K562 (cell line): Measurements from ENCODE around the gene RNF103. TPM values are rescaled to one million over a fixed set of nuclear protein-coding genes. Genes with fewer than 3 reads are reported as not detected.

Experiments used
- ASH1L ChIP-seq: fragments of 450-650 bp; IDR thresholded peaks from 2 replicates; pipeline ENCODE4 v1.6.1; 2018; ENCODE audit warnings: borderline replicate concordance, mild to moderate bottlenecking, low read depth; ENCODE audit not compliant: partially characterized antibody
- BACH1 ChIP-seq: fragments of 200-800 bp; sonication (Bioruptor generic); IDR thresholded peaks from 2 replicates; pipeline ENCODE4 v1.6.1; 2016; ENCODE audit warnings: missing genetic modification characterization, missing compliant biosample characterization
- C11orf30 ChIP-seq: fragments of 450-650 bp; IDR thresholded peaks from 2 replicates; pipeline ENCODE4 v1.6.1; 2016; ENCODE audit warnings: low read depth, mild to moderate bottlenecking
- CBX3 ChIP-seq, 2 experiments: IDR thresholded peaks; 1 replicate in 1 of 2; 2 replicates in 1 of 2; pipeline ENCODE4 v1.6.1; 2012; ENCODE audit warnings: inconsistent platforms in 2 of 2, low read length in 2 of 2, borderline replicate concordance in 1 of 2, control low read depth in 1 of 2
- CBX5 ChIP-seq: IDR thresholded peaks from 2 replicates; pipeline ENCODE4 v1.6.1; 2014; ENCODE audit warnings: low read depth, borderline replicate concordance
- DPF2 ChIP-seq: fragments of 450-650 bp; IDR thresholded peaks from 2 replicates; pipeline ENCODE4 v1.6.1; 2016
- EWSR1 ChIP-seq: fragments of 450-650 bp; IDR thresholded peaks from 2 replicates; pipeline ENCODE4 v1.6.1; 2018; ENCODE audit warnings: borderline replicate concordance, mild to moderate bottlenecking, low read depth, moderate library complexity; ENCODE audit not compliant: partially characterized antibody
- GABPB1 ChIP-seq: sonication (generic); formaldehyde crosslinking; IDR thresholded peaks from 2 replicates; pipeline ENCODE4 v1.8.0; 2022; ENCODE audit warnings: mild to moderate bottlenecking, missing genetic modification reagents
- MAFF ChIP-seq: IDR thresholded peaks from 2 replicates; pipeline ENCODE4 v1.6.1; 2012; ENCODE audit warnings: low read length, improper control_type of control experiment
- MAFK ChIP-seq: IDR thresholded peaks from 2 replicates; pipeline ENCODE4 v1.6.1; 2011; ENCODE audit warnings: low read length, improper control_type of control experiment
- NFE2 ChIP-seq: IDR thresholded peaks from 2 replicates; pipeline ENCODE4 v1.6.1; 2014; ENCODE audit warnings: antibody characterized with exemption, low read depth
- PML ChIP-seq: IDR thresholded peaks from 2 replicates; pipeline ENCODE4 v1.6.1; 2012; ENCODE audit warnings: low read length, inconsistent platforms
- SIN3A ChIP-seq, 2 experiments: fragments of 150-350 bp in 1 of 2; IDR thresholded peaks; 2 replicates each; pipeline ENCODE4 v1.6.1; 2011 to 2016; ENCODE audit warnings: borderline replicate concordance in 2 of 2, low read depth in 2 of 2, low read length in 2 of 2, mild to moderate bottlenecking in 2 of 2, moderate library complexity in 2 of 2; ENCODE audit not compliant: control insufficient read depth in 1 of 2
- SOX6 ChIP-seq: fragments of 450-650 bp; IDR thresholded peaks from 2 replicates; pipeline ENCODE4 v1.6.1; 2014; ENCODE audit warnings: mild to moderate bottlenecking
- STAT5A ChIP-seq: IDR thresholded peaks from 2 replicates; pipeline ENCODE4 v1.6.1; 2012; ENCODE audit warnings: low read length, inconsistent platforms, borderline replicate concordance
- TAF7 ChIP-seq: fragments of 450-650 bp; IDR thresholded peaks from 2 replicates; pipeline ENCODE4 v1.6.1; 2016; ENCODE audit warnings: missing genetic modification characterization, missing compliant biosample characterization
- TRIM28 ChIP-seq: fragments of 450-650 bp; IDR thresholded peaks from 2 replicates; pipeline ENCODE4 v1.6.1; 2017
- ZEB2 ChIP-seq: fragments of 450-650 bp; IDR thresholded peaks from 2 replicates; pipeline ENCODE4 v1.6.1; 2016
- ZNF224 ChIP-seq: sonication (generic); formaldehyde crosslinking; IDR thresholded peaks from 2 replicates; pipeline ENCODE4 v1.8.0; 2022; ENCODE audit warnings: mild to moderate bottlenecking, missing genetic modification reagents
- polyA plus RNA-seq, 8 experiments: library from polyadenylated mRNA; depleted of rRNA in 4 of 8; stranded (reverse) in 5 of 8; unstranded in 3 of 8; fragments of >200 nt; fragmentation: Nextera tagmentation in 2 of 8; fragmentation: Illumina TruSeq in 1 of 8; extraction: Ambion mirVana in 2 of 8; extraction: Trizol in 1 of 8; gene quantifications; 2 replicates each; pipeline versions ENCODE4 v1.2.1 to v1.2.3, GENCODE V29; 2011 to 2014; ENCODE audit warnings: inconsistent platforms in 1 of 8, missing spikeins in 1 of 8
- total RNA-seq, 7 experiments: library from RNA; depleted of rRNA in 6 of 7; stranded (reverse); fragments of >200 nt in 6 of 7; fragmentation: Illumina TruSeq in 2 of 7; extraction: Trizol in 2 of 7; gene quantifications; 2 replicates each; pipeline versions ENCODE4 v1.2.1 to v1.2.3, GENCODE V29; 2011 to 2021; ENCODE audit warnings: low replicate concordance in 1 of 7
- TF ChIP-seq, protein P1 (sequence below), 2 experiments: fragments of 450-650 bp in 1 of 2; sonication (generic) in 1 of 2; formaldehyde crosslinking in 1 of 2; IDR thresholded peaks in 1 of 2; conservative IDR thresholded peaks in 1 of 2; 2 replicates each; pipeline versions ENCODE4 v1.6.1 to v1.8.1; 2016 to 2023; ENCODE audit warnings: mild to moderate bottlenecking in 2 of 2, moderate library complexity in 2 of 2, inconsistent platforms in 1 of 2, missing genetic modification reagents in 1 of 2
- TF ChIP-seq, protein P2 (sequence below): fragments of 250-450 bp; sonication (Bioruptor Pico); IDR thresholded peaks from 2 replicates; pipeline ENCODE4 v1.8.0; 2022; ENCODE audit warnings: moderate library complexity, mild to moderate bottlenecking, inconsistent platforms

RNF103 gene
- total and polyA plus RNA-seq, 9 of the 15 experiments (the other 6 are each of a cell fraction or from before 2014, with no cell fraction given), result 1.2 to 6.8 (median 4.6) TPM

DNA sequence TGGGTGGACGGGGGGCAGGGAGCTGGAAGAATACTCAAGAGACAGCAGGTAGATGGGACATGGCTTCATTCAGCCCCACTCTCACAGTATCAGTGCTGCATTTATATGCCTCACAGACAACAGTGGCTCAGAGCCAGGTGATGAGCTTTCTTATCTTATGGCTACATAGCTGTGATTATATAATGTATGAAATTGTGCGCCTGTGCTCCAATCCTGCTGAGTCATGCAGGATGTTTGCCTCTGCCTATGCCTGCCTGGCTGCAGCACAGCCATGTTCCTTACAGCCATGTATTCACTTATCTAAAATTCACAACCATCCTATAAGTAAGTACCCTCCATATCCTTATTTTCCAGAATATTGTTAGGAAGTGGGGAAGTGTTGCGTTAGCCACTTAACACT lies 37.7 kb upstream of the RNF103 start (continued):
- TF ChIP-seq, protein P1, sequence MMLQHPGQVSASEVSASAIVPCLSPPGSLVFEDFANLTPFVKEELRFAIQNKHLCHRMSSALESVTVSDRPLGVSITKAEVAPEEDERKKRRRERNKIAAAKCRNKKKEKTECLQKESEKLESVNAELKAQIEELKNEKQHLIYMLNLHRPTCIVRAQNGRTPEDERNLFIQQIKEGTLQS (IDR thresholded peaks at IDR 0.05), result peak; percentile 20; the same call in 1 of the 2 replicates
- TF ChIP-seq, protein P1 (CRISPR knock-in tag; conservative IDR thresholded peaks at IDR 0.05), result no peak
- TF ChIP-seq BACH1, result peak; percentile 77
- TF ChIP-seq ZEB2, result peak; percentile 25; the same call in 1 of the 2 replicates
- peak; percentile 72; the same call in 1 of the 2 replicates for TF ChIP-seq MAFK
- peak in 1 of 2 experiments; percentile 90; a peak in 2 of 3 replicates for TF ChIP-seq CBX3 (IDR thresholded peaks at IDR 0.05; ENCODE audit: borderline replicate concordance in 1 of 2, low read length in 2 of 2)
- TF ChIP-seq DPF2, result peak; percentile 15; the same call in 1 of the 2 replicates
- TF ChIP-seq TAF7 (tag), result no peak
- 0 out of 2 replicates have a peak, but pooled peaks have one; percentile 62 for TF ChIP-seq TRIM28
- no peak for TF ChIP-seq ASH1L
- no peak for TF ChIP-seq EWSR1
- TF ChIP-seq, protein P2, sequence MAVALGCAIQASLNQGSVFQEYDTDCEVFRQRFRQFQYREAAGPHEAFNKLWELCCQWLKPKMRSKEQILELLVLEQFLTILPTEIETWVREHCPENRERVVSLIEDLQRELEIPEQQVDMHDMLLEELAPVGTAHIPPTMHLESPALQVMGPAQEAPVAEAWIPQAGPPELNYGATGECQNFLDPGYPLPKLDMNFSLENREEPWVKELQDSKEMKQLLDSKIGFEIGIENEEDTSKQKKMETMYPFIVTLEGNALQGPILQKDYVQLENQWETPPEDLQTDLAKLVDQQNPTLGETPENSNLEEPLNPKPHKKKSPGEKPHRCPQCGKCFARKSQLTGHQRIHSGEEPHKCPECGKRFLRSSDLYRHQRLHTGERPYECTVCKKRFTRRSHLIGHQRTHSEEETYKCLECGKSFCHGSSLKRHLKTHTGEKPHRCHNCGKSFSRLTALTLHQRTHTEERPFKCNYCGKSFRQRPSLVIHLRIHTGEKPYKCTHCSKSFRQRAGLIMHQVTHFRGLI (CRISPR knock-in tag), result no peak
- TF ChIP-seq GABPB1, result no peak
- no peak for TF ChIP-seq STAT5A
- peak; percentile 76; the same call in 1 of the 2 replicates for TF ChIP-seq CBX5
- peak; percentile 77 for TF ChIP-seq C11orf30
- no peak for TF ChIP-seq SIN3A (IDR thresholded peaks at IDR 0.05; ENCODE audit: borderline replicate concordance in 2 of 2, control insufficient read depth in 1 of 2, low read depth in 2 of 2, low read length in 2 of 2)
- TF ChIP-seq NFE2, result peak; percentile 83
- peak; percentile 73; the same call in 1 of the 2 replicates for TF ChIP-seq MAFF
- TF ChIP-seq SOX6, result peak; percentile 66
- no peak for TF ChIP-seq ZNF224
- no peak for TF ChIP-seq PML
